Progenitor cell of endocrine pancreas (in vitro differentiated cells): ENCODE data around the gene TEDDM1. TPM values are rescaled to one million over a fixed set of nuclear protein-coding genes. Genes with fewer than 3 reads are reported as not detected.

Experiments
- DNase-seq: peaks from one replicate; pipeline ENCODE4 v3.0.0; 2021; ENCODE audit warnings: low spot score; ENCODE audit not compliant: unreplicated experiment
- H3K27ac Mint-ChIP-seq: 2 replicates; pipeline ENCODE4 v1.8.0; 2021; ENCODE audit warnings: mild to moderate bottlenecking, moderate library complexity, mixed read lengths
- H3K27me3 Mint-ChIP-seq: 2 replicates; pipeline ENCODE4 v1.8.0; 2021; ENCODE audit warnings: mixed read lengths
- H3K36me3 Mint-ChIP-seq: 2 replicates; pipeline ENCODE4 v1.8.0; 2022; ENCODE audit warnings: mixed read lengths; ENCODE audit not compliant: insufficient read depth
- H3K4me1 Mint-ChIP-seq: 2 replicates; pipeline ENCODE4 v1.8.0; 2021; ENCODE audit warnings: low read depth, mixed read lengths
- H3K4me3 Mint-ChIP-seq: 2 replicates; pipeline ENCODE4 v1.8.0; 2021; ENCODE audit warnings: low read depth, mild to moderate bottlenecking, moderate library complexity, mixed read lengths
- H3K9me3 Mint-ChIP-seq: 2 replicates; pipeline ENCODE4 v1.8.0; 2021; ENCODE audit warnings: low read depth, mixed read lengths
- total RNA-seq: library from RNA; stranded (reverse); gene quantifications from 2 replicates; pipeline ENCODE4 v1.2.1, GENCODE V29; 2021
- TF ChIP-seq, protein P1 (sequence below): fragments of 200-600 bp; sonication (generic); IDR thresholded peaks from one replicate; pipeline ENCODE4 v1.5.0; 2021; ENCODE audit warnings: antibody characterized with exemption, mild to moderate bottlenecking; ENCODE audit not compliant: unreplicated experiment

TEDDM1 gene
- total RNA-seq, 1 donor from 2014 or later = not detected

DNA sequence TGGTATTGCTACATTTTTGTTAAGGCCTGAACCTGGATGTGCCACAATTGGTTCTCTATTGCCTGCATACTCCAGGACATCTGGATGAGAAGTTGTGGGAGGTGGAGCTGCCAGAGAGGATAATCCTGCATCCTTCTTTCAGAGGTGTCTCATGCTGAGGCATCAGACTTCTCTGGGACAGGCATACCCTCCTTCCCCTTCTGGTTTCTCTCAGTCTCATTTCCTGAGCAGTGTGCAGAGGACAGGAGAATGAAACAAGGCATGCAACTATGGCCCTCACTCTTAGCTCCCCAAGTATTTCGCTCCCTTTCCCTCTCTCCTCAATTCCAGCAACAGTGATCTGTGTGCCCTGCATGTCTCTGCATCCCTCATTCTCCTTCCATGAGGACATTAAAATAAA is 41.9 kb upstream of the TEDDM1 start:
- peaks cover 4% of the 10 kb centered on the region for H3K9me3 Mint-ChIP-seq
- no peak for DNase-seq
- no peaks in the 10 kb centered on the region for H3K27me3 Mint-ChIP-seq
- no peak overlapping the region for H3K4me3 Mint-ChIP-seq
- no peak overlapping the region for H3K27ac Mint-ChIP-seq
- H3K4me1 Mint-ChIP-seq = no peaks in the 10 kb centered on the region
- TF ChIP-seq, protein P1, sequence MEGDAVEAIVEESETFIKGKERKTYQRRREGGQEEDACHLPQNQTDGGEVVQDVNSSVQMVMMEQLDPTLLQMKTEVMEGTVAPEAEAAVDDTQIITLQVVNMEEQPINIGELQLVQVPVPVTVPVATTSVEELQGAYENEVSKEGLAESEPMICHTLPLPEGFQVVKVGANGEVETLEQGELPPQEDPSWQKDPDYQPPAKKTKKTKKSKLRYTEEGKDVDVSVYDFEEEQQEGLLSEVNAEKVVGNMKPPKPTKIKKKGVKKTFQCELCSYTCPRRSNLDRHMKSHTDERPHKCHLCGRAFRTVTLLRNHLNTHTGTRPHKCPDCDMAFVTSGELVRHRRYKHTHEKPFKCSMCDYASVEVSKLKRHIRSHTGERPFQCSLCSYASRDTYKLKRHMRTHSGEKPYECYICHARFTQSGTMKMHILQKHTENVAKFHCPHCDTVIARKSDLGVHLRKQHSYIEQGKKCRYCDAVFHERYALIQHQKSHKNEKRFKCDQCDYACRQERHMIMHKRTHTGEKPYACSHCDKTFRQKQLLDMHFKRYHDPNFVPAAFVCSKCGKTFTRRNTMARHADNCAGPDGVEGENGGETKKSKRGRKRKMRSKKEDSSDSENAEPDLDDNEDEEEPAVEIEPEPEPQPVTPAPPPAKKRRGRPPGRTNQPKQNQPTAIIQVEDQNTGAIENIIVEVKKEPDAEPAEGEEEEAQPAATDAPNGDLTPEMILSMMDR = no peak
- H3K36me3 Mint-ChIP-seq = peaks cover 2% of the 10 kb centered on the region

DNA sequence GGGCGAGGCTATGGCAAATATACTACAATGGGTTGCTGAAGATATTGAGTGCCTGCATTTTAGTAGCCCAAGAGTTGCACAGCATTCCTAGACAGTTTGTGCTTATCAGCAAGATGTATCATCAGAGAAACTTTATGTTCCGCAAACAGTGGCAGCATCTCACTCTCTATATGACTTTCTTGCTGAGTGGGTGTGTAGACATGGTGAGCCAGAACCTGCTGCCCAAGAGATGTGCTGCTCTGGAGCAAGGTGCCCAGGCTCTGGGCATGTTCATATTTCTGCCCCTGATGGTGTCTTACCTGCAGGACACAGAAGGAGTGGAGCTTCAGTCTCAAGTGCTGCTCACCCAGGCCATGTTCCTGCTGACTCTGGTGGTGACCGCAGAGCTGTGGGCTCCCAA is 41.3 kb upstream of the TEDDM1 start:
- TF ChIP-seq, protein P1 = no peak
- Mint-ChIP-seq H3K27ac (no peak overlapping the region), H3K4me3 (no peak overlapping the region), H3K4me1 (no peaks in the 10 kb centered on the region), H3K36me3 (peaks cover 2% of the 10 kb centered on the region), H3K9me3 (peaks cover 4% of the 10 kb centered on the region), H3K27me3 (no peaks in the 10 kb centered on the region)
- DNase-seq = no peak

DNA sequence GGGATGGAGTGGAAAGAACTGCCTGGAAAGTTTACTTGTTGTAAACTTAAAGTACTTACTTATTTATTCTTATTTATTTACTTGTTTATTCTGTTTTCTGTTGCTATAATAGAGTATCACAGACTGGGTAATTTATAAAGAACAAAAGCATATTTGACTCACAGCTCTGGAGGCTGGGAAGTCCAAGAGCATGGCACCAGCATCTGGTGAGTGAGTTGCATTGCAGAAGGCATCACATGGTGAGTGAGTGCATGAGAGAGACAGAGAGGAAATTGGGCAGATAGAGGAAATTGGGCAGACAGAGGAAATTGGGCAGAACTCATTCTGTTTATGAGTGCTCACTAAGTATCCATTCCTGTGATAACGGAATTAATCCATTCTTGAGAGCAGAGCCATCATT is 37.9 kb upstream of the TEDDM1 start:
- Mint-ChIP-seq H3K4me3 (no peak overlapping the region), H3K36me3 (peaks cover 2% of the 10 kb centered on the region), H3K27me3 (no peaks in the 10 kb centered on the region), H3K27ac (no peak overlapping the region), H3K9me3 (peaks cover 4% of the 10 kb centered on the region), H3K4me1 (no peaks in the 10 kb centered on the region)
- DNase-seq = no peak
- TF ChIP-seq, protein P1 = no peak

DNA sequence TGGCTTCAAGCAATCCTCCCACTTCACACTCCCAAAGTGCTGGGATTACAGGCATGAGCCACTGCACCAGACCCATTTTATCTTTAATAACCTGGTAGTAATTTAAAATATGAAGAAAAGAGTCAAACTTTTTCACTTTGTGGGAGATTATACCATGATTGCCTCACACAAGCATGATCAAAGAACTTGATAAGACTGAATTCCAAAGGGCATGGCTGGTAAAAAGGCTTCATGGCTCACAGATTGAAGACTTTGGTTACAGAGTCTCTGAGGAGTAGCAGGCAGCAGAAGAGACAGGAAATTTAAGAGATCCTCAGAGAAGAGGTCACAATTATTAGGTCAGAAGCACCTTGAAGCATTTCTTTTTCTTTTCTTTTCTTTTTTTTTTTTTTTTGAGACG is 33.1 kb upstream of the TEDDM1 start:
- peaks cover 4% of the 10 kb centered on the region for H3K9me3 Mint-ChIP-seq
- no peak overlapping the region for H3K27ac Mint-ChIP-seq
- H3K36me3 Mint-ChIP-seq = peaks cover 2% of the 10 kb centered on the region
- TF ChIP-seq, protein P1 = no peak
- H3K4me3 Mint-ChIP-seq = no peak overlapping the region
- DNase-seq = no peak
- H3K4me1 Mint-ChIP-seq = peaks cover 2% of the 10 kb centered on the region
- H3K27me3 Mint-ChIP-seq = no peaks in the 10 kb centered on the region

DNA sequence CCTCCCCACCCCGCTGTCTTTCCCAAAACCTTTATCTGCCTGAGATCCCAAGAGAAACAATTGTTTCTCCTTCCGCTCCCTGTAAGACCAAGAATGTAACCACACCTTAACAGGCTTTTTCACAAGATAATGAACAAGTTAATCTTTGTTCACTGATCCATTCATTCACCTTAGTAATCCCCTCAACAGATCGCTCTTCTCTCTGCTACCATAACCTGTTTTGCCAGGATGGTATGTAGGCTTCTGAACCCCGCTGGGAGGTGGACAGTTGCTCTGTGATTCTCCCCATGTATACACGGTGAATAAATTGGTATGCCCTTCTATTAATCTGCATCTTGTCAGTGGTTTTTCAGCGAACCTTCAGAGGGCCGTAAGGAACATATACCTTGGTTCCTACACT is 30.8 kb upstream of the TEDDM1 start:
- no peaks in the 10 kb centered on the region for H3K9me3 Mint-ChIP-seq
- H3K27ac Mint-ChIP-seq = no peak overlapping the region
- TF ChIP-seq, protein P1 = no peak
- no peaks in the 10 kb centered on the region for H3K27me3 Mint-ChIP-seq
- H3K4me1 Mint-ChIP-seq = peaks cover 2% of the 10 kb centered on the region
- H3K36me3 Mint-ChIP-seq = no peaks in the 10 kb centered on the region
- no peak overlapping the region for H3K4me3 Mint-ChIP-seq
- DNase-seq = no peak
